Right atrium auricular region (tissue), 2 donors: Measurements from ENCODE around the gene GMPR. TPM values are rescaled to one million over a fixed set of nuclear protein-coding genes. Genes with fewer than 3 reads are reported as not detected.

Experiments used
- DNase-seq: peaks from one replicate; pipeline ENCODE4 v3.0.0-alpha.2; 2019; ENCODE audit warnings: low spot score
- H3K27ac ChIP-seq, 2 donors: fragments of 200-600 bp; sonication (generic); 1 replicate in 1 of 2; 2 replicates in 1 of 2; pipeline ENCODE4 v1.5.1; 2016 to 2019
- H3K27me3 ChIP-seq, 2 donors: fragments of 200-600 bp; sonication (generic); one replicate each; pipeline versions ENCODE4 v1.5.1 to v1.6.0; 2017 to 2019
- H3K36me3 ChIP-seq: fragments of 200-600 bp; sonication (generic); one replicate; pipeline ENCODE4 v1.5.1; 2016
- H3K4me1 ChIP-seq, 2 donors: fragments of 200-600 bp; sonication (generic); one replicate each; pipeline versions ENCODE4 v1.5.1 to v1.6.0; 2017 to 2019
- H3K4me3 ChIP-seq, 2 donors: fragments of 200-600 bp; sonication (generic); 1 replicate in 1 of 2; 2 replicates in 1 of 2; pipeline ENCODE4 v1.5.1; 2017 to 2019; ENCODE audit warnings: mild to moderate bottlenecking in 1 of 2, moderate library complexity in 1 of 2
- H3K9me3 ChIP-seq, 2 donors: fragments of 200-600 bp; sonication (generic); one replicate each; pipeline ENCODE4 v1.5.1; 2019
- CTCF ChIP-seq, 2 donors: fragments of 200-600 bp; sonication (generic); IDR thresholded peaks; one replicate each; pipeline ENCODE4 v1.5.1; 2019; ENCODE audit warnings: antibody characterized with exemption in 2 of 2
- total RNA-seq, 2 donors: library from RNA; depleted of rRNA; stranded (reverse); fragments of >200 nt; gene quantifications; one replicate each; pipeline ENCODE4 v1.1.0, GENCODE V29; 2016

The GMPR gene
- total RNA-seq, 2 donors from 2014 or later, result 70.1 to 89.5 TPM

- Histone ChIP-seq H3K27me3 (no peaks in the 10 kb centered on the region), H3K36me3 (peaks cover 17% of the 10 kb centered on the region), H3K4me3 (no peak overlapping the region), H3K4me1 (peaks cover 0 to 28% of the 10 kb centered on the region in 2 donors), H3K9me3 (no peaks in the 10 kb centered on the region), H3K27ac (no peak overlapping the region)
- no peak for DNase-seq
- no peak for TF ChIP-seq CTCF (IDR thresholded peaks at IDR 0.05)
Observed at GRCh38 chr6:16329233-16329632, 90.8 kb downstream of the GMPR start.

- Histone ChIP-seq H3K4me1 (peaks cover 0 to 41% of the 10 kb centered on the region in 2 donors), H3K27ac (peak overlapping the region in 1 of 2 donors; percentile 5), H3K9me3 (no peaks in the 10 kb centered on the region), H3K36me3 (peaks cover 8% of the 10 kb centered on the region), H3K27me3 (no peaks in the 10 kb centered on the region), H3K4me3 (no peak overlapping the region)
- TF ChIP-seq CTCF (IDR thresholded peaks at IDR 0.05), result peak; percentile 91 to 92
- no peak for DNase-seq
Observed at GRCh38 chr6:16331384-16332174, 93.2 kb downstream of the GMPR start.

- H3K27me3 ChIP-seq, result no peaks in the 10 kb centered on the region
- H3K9me3 ChIP-seq, result no peaks in the 10 kb centered on the region
- peak; percentile 91 for DNase-seq
- H3K27ac ChIP-seq, result peak overlapping the region in 1 of 2 donors; percentile 5
- H3K4me3 ChIP-seq, result no peak overlapping the region
- peaks cover 2% of the 10 kb centered on the region for H3K36me3 ChIP-seq
- TF ChIP-seq CTCF (IDR thresholded peaks at IDR 0.05), result peak; percentile 73 to 91
- peaks cover 0 to 47% of the 10 kb centered on the region in 2 donors for H3K4me1 ChIP-seq
Observed at GRCh38 chr6:16332175-16332542, 93.8 kb downstream of the GMPR start.

GRCh38 chr6:16333580-16333979, 95.2 kb downstream of the GMPR start:
- H3K36me3 ChIP-seq, result no peaks in the 10 kb centered on the region
- no peaks in the 10 kb centered on the region for H3K9me3 ChIP-seq
- H3K27ac ChIP-seq, result no peak overlapping the region
- no peaks in the 10 kb centered on the region for H3K27me3 ChIP-seq
- no peak for TF ChIP-seq CTCF (IDR thresholded peaks at IDR 0.05)
- DNase-seq, result no peak
- peaks cover 0 to 61% of the 10 kb centered on the region in 2 donors for H3K4me1 ChIP-seq
- H3K4me3 ChIP-seq, result no peak overlapping the region

- no peaks in the 10 kb centered on the region for H3K9me3 ChIP-seq
- no peaks in the 10 kb centered on the region for H3K36me3 ChIP-seq
- no peak overlapping the region for H3K4me3 ChIP-seq
- H3K4me1 ChIP-seq, result peaks cover 0 to 71% of the 10 kb centered on the region in 2 donors
- peak; percentile 79 for DNase-seq
- peak overlapping the region in 1 of 2 donors; percentile 28 for H3K27ac ChIP-seq
- TF ChIP-seq CTCF (IDR thresholded peaks at IDR 0.05), result no peak
- no peaks in the 10 kb centered on the region for H3K27me3 ChIP-seq
Observed at GRCh38 chr6:16334671-16335070, 96.3 kb downstream of the GMPR start.
